Hair follicular keratinocyte (primary cell): Measurements from ENCODE around the gene AGA. TPM values are rescaled to one million over a fixed set of nuclear protein-coding genes. Genes with fewer than 3 reads are reported as not detected.

Experiments
- total RNA-seq: library from RNA; depleted of rRNA; stranded (reverse); fragments of >200 nt; gene quantifications from 2 replicates; pipeline ENCODE4 v1.2.3, GENCODE V29; 2015

Gene AGA
- total RNA-seq: 11.5 and 15.5 TPM in 2 replicates

DNA sequence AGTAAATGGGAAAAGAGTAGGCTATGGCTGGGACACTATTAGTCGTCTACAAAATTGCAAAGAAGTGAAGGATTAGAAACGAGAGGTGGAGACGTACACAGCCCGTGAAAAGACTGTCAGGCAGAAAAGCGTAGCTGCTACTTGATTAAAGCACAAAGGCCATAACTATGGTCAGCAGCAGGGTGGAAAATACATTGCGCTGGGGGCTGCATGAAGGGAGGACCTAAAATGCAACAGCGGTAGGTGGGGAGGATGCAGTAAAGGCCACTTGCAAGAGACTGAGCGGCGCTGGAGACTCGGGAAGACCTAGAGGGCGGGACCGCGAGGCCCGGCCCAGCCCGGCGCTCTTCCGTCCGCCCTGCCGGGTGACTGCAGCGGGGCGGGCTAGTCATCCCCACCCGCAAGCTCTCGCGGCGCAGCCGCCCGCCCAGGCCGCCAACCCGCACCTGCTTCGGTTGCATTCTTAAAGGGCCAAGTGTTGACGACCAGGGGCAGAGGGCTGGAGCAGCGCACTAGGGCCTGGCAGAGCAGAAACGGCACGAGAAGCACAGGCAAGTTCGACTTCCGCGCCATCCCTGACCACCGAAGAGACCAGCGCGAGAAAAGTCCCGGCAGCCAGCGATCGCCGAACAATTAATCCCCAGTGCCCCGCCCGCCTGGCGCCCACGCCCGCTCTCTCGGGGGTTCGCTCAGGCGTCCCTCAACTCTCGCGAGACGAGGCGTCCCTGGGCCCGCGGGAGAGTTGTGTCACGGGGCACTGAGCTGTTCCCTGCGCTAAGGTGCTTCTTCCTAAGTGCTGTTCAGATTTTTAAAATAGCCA lies at the start of gene AGA:
Gene AGA (minus strand): TSS at position 635 of the 820 bp plus-strand sequence. CDS start 62 bp downstream, at position 573.

Other genes with a start within 250 kb of the AGA start
- gene NEIL3, start 132.6 kb downstream of the AGA start, total RNA-seq: 3.8 and 11.7 TPM in 2 replicates